SU-DHL-6 (cell line): Measurements from ENCODE around the gene SFRP5.

ENCODE experiments used
- H2AFZ ChIP-seq: fragments of 200-600 bp; sonication (generic); 2 replicates; pipeline ENCODE4 v1.6.1; 2014; ENCODE audit warnings: low read depth, mild to moderate bottlenecking, moderate library complexity, mixed read lengths, antibody characterized with exemption, low read length; ENCODE audit not compliant: severe bottlenecking
- H3F3A ChIP-seq: fragments of 200-600 bp; shearing (Covaris generic); 2 replicates; pipeline ENCODE4 v1.6.0; 2016; ENCODE audit warnings: antibody characterized with exemption, mild to moderate bottlenecking; ENCODE audit not compliant: insufficient read depth
- H3K27ac ChIP-seq: fragments of 200-600 bp; sonication (generic); 2 replicates; pipeline ENCODE4 v1.5.1; 2016; ENCODE audit warnings: low read depth, mild to moderate bottlenecking, low read length, moderate library complexity, mixed read lengths
- H3K27me3 ChIP-seq: fragments of 200-600 bp; sonication (generic), shearing (Covaris generic); 2 replicates; pipeline ENCODE4 v1.6.0; 2014; ENCODE audit warnings: mild to moderate bottlenecking, low read length
- H3K36me3 ChIP-seq: fragments of 200-600 bp; sonication (generic); 2 replicates; pipeline ENCODE4 v1.6.1; 2014; ENCODE audit warnings: mild to moderate bottlenecking, low read length, mixed read lengths
- H3K4me2 ChIP-seq: fragments of 300-600, 200-600 bp; shearing (Covaris generic), sonication (generic); 2 replicates; pipeline ENCODE4 v1.6.0; 2014; ENCODE audit warnings: low read length, low read depth, mild to moderate bottlenecking; ENCODE audit not compliant: poor library complexity, severe bottlenecking
- H3K4me3 ChIP-seq: fragments of 200-600 bp; sonication (generic); 2 replicates; pipeline ENCODE4 v1.5.1; 2014; ENCODE audit warnings: antibody characterized with exemption, low read length, mild to moderate bottlenecking, mixed read lengths; ENCODE audit not compliant: insufficient read depth, poor library complexity, severe bottlenecking
- H3K79me2 ChIP-seq: fragments of 200-600 bp; sonication (generic); 2 replicates; pipeline ENCODE4 v1.6.1; 2014; ENCODE audit warnings: mild to moderate bottlenecking, low read length, moderate library complexity; ENCODE audit not compliant: insufficient read depth
- H3K9ac ChIP-seq: fragments of 200-600 bp; sonication (generic); 2 replicates; pipeline ENCODE4 v1.7.0; 2014; ENCODE audit warnings: mild to moderate bottlenecking, low read length
- H3K9me2 ChIP-seq: fragments of 200-600 bp; sonication (generic); replicated peaks from 2 replicates; pipeline ENCODE4 v1.6.1; 2014; ENCODE audit warnings: low read length; ENCODE audit not compliant: insufficient read depth
- H3K9me3 ChIP-seq: fragments of 200-600 bp; sonication (generic); 2 replicates; pipeline ENCODE4 v1.6.1; 2014; ENCODE audit warnings: low read length, mixed read lengths; ENCODE audit not compliant: insufficient read depth
- H4K20me1 ChIP-seq: fragments of 200-600 bp; sonication (generic); 2 replicates; pipeline ENCODE4 v1.6.1; 2014; ENCODE audit warnings: low read depth, mild to moderate bottlenecking, antibody characterized with exemption, low read length, moderate library complexity, mixed read lengths
- EZH2phosphoT487 ChIP-seq: fragments of 200-600 bp; sonication (generic), shearing (Covaris generic); conservative IDR thresholded peaks from 2 replicates; pipeline ENCODE4 v1.6.1; 2018; ENCODE audit warnings: mild to moderate bottlenecking, antibody characterized with exemption, low read length, moderate library complexity, mixed read lengths
- TF ChIP-seq, protein P1 (sequence below): fragments of 200-600 bp; sonication (generic); IDR thresholded peaks from one replicate; pipeline ENCODE4 v1.5.1; 2017; ENCODE audit warnings: antibody characterized with exemption, mild to moderate bottlenecking, low read length, moderate library complexity; ENCODE audit not compliant: insufficient read depth, poor library complexity, severe bottlenecking

The SFRP5 gene

GRCh38 chr10:97771055-97771891 lies 526 bp downstream of the SFRP5 start:
- no peak overlapping the region for H3K4me2 ChIP-seq
- no peak overlapping the region for H3K9ac ChIP-seq
- H3K36me3 ChIP-seq = no peaks in the 10 kb centered on the region
- H3K79me2 ChIP-seq = no peaks in the 10 kb centered on the region
- no peaks in the 10 kb centered on the region for H3F3A ChIP-seq
- no peaks in the 10 kb centered on the region for H3K9me3 ChIP-seq
- no peak overlapping the region for H3K27ac ChIP-seq
- no peak overlapping the region for H2AFZ ChIP-seq
- no peak for TF ChIP-seq EZH2phosphoT487
- TF ChIP-seq, protein P1, sequence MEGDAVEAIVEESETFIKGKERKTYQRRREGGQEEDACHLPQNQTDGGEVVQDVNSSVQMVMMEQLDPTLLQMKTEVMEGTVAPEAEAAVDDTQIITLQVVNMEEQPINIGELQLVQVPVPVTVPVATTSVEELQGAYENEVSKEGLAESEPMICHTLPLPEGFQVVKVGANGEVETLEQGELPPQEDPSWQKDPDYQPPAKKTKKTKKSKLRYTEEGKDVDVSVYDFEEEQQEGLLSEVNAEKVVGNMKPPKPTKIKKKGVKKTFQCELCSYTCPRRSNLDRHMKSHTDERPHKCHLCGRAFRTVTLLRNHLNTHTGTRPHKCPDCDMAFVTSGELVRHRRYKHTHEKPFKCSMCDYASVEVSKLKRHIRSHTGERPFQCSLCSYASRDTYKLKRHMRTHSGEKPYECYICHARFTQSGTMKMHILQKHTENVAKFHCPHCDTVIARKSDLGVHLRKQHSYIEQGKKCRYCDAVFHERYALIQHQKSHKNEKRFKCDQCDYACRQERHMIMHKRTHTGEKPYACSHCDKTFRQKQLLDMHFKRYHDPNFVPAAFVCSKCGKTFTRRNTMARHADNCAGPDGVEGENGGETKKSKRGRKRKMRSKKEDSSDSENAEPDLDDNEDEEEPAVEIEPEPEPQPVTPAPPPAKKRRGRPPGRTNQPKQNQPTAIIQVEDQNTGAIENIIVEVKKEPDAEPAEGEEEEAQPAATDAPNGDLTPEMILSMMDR = no peak
- no peaks in the 10 kb centered on the region for H3K27me3 ChIP-seq
- H3K9me2 ChIP-seq = no peaks in the 10 kb centered on the region
- no peaks in the 10 kb centered on the region for H4K20me1 ChIP-seq
- H3K4me3 ChIP-seq = no peak overlapping the region

GRCh38 chr10:97770255-97770654 lies 1.5 kb downstream of the SFRP5 start:
- TF ChIP-seq, protein P1 = no peak
- no peak for TF ChIP-seq EZH2phosphoT487
- Histone ChIP-seq H4K20me1 (no peaks in the 10 kb centered on the region), H3K9me3 (no peaks in the 10 kb centered on the region), H3K79me2 (no peaks in the 10 kb centered on the region), H3K9ac (no peak overlapping the region), H3K36me3 (no peaks in the 10 kb centered on the region), H2AFZ (no peak overlapping the region), H3K27ac (no peak overlapping the region), H3K4me2 (no peak overlapping the region), H3K4me3 (no peak overlapping the region), H3F3A (no peaks in the 10 kb centered on the region), H3K9me2 (no peaks in the 10 kb centered on the region), H3K27me3 (no peaks in the 10 kb centered on the region)

DNA sequence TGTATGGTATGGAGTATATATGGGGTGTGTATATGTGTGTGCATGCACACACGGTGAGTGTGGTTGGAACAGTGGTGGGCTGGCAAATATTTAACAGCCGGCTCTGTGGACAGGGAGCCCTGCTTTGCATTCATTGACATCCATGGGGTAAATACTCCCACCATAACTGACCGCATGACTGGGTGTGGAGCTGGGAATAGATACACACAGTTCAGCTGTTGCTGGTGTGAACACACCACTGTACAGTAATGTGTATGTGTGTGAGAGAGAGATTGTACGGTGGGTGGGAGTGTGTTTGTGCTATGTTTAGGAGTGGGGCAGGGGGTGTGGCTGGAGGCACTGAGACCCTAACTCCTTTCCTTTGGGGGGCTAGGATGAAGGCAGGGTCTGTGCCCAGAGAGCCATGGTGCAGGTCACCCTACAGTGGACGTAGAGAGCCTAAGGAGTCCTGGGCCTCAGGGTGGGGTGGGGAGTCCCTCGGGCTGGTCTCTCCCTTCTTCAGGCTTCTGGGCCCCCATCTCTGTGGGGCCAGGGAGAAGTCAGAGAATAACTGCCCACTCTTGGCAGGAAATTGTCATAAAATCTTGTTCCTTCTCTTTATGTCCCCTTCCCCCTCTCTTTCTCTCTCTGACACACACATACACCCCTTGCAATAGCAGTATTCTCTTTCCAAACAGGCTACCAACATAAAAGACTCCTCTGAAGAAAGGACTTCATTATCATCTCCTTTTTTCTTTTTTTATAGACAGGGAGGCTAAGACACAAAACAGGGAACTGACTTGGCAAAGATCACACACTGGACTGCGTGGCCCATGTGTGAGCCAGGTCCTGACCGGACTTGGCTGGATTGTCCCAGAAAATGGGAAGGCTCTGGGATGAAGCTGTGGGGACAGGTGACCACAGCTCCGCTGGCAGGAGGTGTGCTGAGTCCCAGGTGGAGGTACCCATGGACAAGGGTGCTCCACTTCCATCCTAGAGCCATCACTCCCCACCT lies 3.2 kb downstream of the SFRP5 start:
- no peak for TF ChIP-seq EZH2phosphoT487
- TF ChIP-seq, protein P1 = no peak
- no peak overlapping the region for H3K27ac ChIP-seq
- H3F3A ChIP-seq = no peaks in the 10 kb centered on the region
- H3K79me2 ChIP-seq = no peaks in the 10 kb centered on the region
- H4K20me1 ChIP-seq = no peaks in the 10 kb centered on the region
- H3K4me2 ChIP-seq = no peak overlapping the region
- no peaks in the 10 kb centered on the region for H3K9me2 ChIP-seq
- H2AFZ ChIP-seq = no peak overlapping the region
- H3K9me3 ChIP-seq = no peaks in the 10 kb centered on the region
- H3K27me3 ChIP-seq = no peaks in the 10 kb centered on the region
- H3K4me3 ChIP-seq = no peak overlapping the region
- no peak overlapping the region for H3K9ac ChIP-seq
- H3K36me3 ChIP-seq = no peaks in the 10 kb centered on the region
